HEK293T (cell line): ENCODE results near the gene GOLGA6D.
"Not testable (repeated sequence)": the region's sequence is repeated elsewhere in the genome, so short reads cannot be mapped to it uniquely, and the experiment has no call there.

Experiments
- ARNT ChIP-seq: fragments of 450-650 bp; IDR thresholded peaks from 2 replicates; pipeline ENCODE4 v1.6.1; 2017; ENCODE audit warnings: mild to moderate bottlenecking
- CTBP1 ChIP-seq: fragments of 450-650 bp; IDR thresholded peaks from 2 replicates; pipeline ENCODE4 v1.6.1; 2016; ENCODE audit warnings: borderline replicate concordance
- FOXA1 ChIP-seq: fragments of 450-650 bp; IDR thresholded peaks from 2 replicates; pipeline ENCODE4 v1.6.1; 2016; ENCODE audit warnings: mild to moderate bottlenecking
- FOXK2 ChIP-seq: fragments of 450-650 bp; IDR thresholded peaks from 2 replicates; pipeline ENCODE4 v1.6.1; 2016; ENCODE audit warnings: mild to moderate bottlenecking
- SP1 ChIP-seq: fragments of 450-650 bp; IDR thresholded peaks from 2 replicates; pipeline ENCODE4 v1.6.1; 2017
- TF ChIP-seq, protein P1 (sequence below): fragments of 450-650 bp; IDR thresholded peaks from 2 replicates; pipeline ENCODE4 v1.6.1; 2016

DNA sequence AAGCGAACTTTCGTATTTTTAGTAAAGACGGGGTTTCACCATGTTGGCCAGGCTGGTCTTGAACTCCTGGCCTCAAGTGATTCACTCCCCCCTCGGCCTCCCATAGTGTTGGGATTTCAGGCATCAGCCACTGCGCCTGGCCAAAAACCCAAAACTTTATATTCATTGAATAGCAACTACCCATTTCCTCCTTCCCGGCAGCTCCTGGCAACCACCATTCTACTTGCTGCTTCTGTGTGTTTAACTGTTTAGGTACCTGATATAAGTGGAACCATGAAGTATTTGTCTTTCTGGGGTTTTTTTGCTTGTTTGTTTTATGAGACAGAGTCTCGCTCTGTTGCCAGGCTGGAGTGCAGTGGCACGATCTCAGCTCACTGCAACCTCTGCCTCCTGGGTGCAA, 61.3 kb downstream of the GOLGA6D start:
- TF ChIP-seq SP1, FOXK2, FOXA1, ARNT, CTBP1: not testable (repeated sequence)
- TF ChIP-seq, protein P1, sequence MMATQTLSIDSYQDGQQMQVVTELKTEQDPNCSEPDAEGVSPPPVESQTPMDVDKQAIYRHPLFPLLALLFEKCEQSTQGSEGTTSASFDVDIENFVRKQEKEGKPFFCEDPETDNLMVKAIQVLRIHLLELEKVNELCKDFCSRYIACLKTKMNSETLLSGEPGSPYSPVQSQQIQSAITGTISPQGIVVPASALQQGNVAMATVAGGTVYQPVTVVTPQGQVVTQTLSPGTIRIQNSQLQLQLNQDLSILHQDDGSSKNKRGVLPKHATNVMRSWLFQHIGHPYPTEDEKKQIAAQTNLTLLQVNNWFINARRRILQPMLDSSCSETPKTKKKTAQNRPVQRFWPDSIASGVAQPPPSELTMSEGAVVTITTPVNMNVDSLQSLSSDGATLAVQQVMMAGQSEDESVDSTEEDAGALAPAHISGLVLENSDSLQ: not testable (repeated sequence)
